WTC11 (cell line): ENCODE results near the gene PPM1L. TPM values are rescaled to one million over a fixed set of nuclear protein-coding genes. Genes with fewer than 3 reads are reported as not detected.

Experiments used
- ATAC-seq: fragments of 200-7000 bp; cut with Tn5 transposase; 2 replicates; pipeline ENCODE4 v1.10.0; 2021; ENCODE audit warnings: mild to moderate bottlenecking, moderate library complexity
- CTCF ChIA-PET: fragments of 300-600 bp; sonication (Branson Sonifier 250); formaldehyde crosslinking; loops from one replicate; lab custom pipeline; 2021; ENCODE audit warnings: antibody characterized with exemption; lab: Charles Lee
- POLR2A ChIA-PET: fragments of 350-600 bp; sonication (Branson Sonifier 250); formaldehyde crosslinking; loops from one replicate; lab custom pipeline; 2021; ENCODE audit warnings: antibody characterized with exemption; lab: Charles Lee
- DNase-seq: peaks from one replicate; pipeline ENCODE4 v3.0.0; 2021; ENCODE audit warnings: low spot score
- H3K27ac Mint-ChIP-seq: 2 replicates; pipeline ENCODE4 v1.8.0; 2021; ENCODE audit warnings: mixed read lengths
- H3K27me3 Mint-ChIP-seq: 2 replicates; pipeline ENCODE4 v1.8.0; 2021; ENCODE audit warnings: low read depth, mild to moderate bottlenecking, moderate library complexity, mixed read lengths
- H3K36me3 Mint-ChIP-seq: 2 replicates; pipeline ENCODE4 v1.8.0; 2021; ENCODE audit warnings: mixed read lengths
- H3K4me1 Mint-ChIP-seq: 2 replicates; pipeline ENCODE4 v1.8.0; 2022; ENCODE audit warnings: mixed read lengths
- H3K4me3 Mint-ChIP-seq: 2 replicates; pipeline ENCODE4 v1.8.0; 2021; ENCODE audit warnings: mild to moderate bottlenecking, moderate library complexity, mixed read lengths
- H3K9me3 Mint-ChIP-seq: 2 replicates; pipeline ENCODE4 v1.8.0; 2021; ENCODE audit warnings: mixed read lengths
- ATF6 ChIP-seq: sonication (generic); formaldehyde crosslinking; IDR thresholded peaks from 2 replicates; pipeline ENCODE4 v1.8.1; 2023; ENCODE audit warnings: mild to moderate bottlenecking, missing genetic modification reagents
- E2F5 ChIP-seq: sonication (generic); formaldehyde crosslinking; IDR thresholded peaks from 2 replicates; pipeline ENCODE4 v1.8.1; 2022; ENCODE audit warnings: mild to moderate bottlenecking, moderate library complexity, missing genetic modification reagents
- ESRRA ChIP-seq: sonication (generic); formaldehyde crosslinking; IDR thresholded peaks from 2 replicates; pipeline ENCODE4 v1.8.1; 2022; ENCODE audit warnings: mild to moderate bottlenecking, missing genetic modification reagents, borderline replicate concordance
- FOXP4 ChIP-seq: sonication (generic); formaldehyde crosslinking; IDR thresholded peaks from 2 replicates; pipeline ENCODE4 v1.8.0; 2022; ENCODE audit warnings: mild to moderate bottlenecking, missing genetic modification reagents
- GABPB1 ChIP-seq: sonication (generic); formaldehyde crosslinking; IDR thresholded peaks from 2 replicates; pipeline ENCODE4 v1.8.1; 2023; ENCODE audit warnings: mild to moderate bottlenecking, missing genetic modification reagents
- KAT7 ChIP-seq: sonication (generic); formaldehyde crosslinking; IDR thresholded peaks from 2 replicates; pipeline ENCODE4 v1.8.1; 2023; ENCODE audit warnings: missing genetic modification reagents, mild to moderate bottlenecking, borderline replicate concordance
- PRDM15 ChIP-seq: sonication (generic); formaldehyde crosslinking; IDR thresholded peaks from 2 replicates; pipeline ENCODE4 v1.8.0; 2022; ENCODE audit warnings: missing genetic modification reagents
- SP1 ChIP-seq: sonication (generic); formaldehyde crosslinking; conservative IDR thresholded peaks from 2 replicates; pipeline ENCODE4 v1.8.1; 2022; ENCODE audit warnings: missing genetic modification reagents
- TCF7 ChIP-seq: sonication (generic); formaldehyde crosslinking; IDR thresholded peaks from 2 replicates; pipeline ENCODE4 v1.8.0; 2022; ENCODE audit warnings: mild to moderate bottlenecking, low read depth, missing genetic modification reagents, moderate library complexity
- ZBTB21 ChIP-seq: sonication (generic); formaldehyde crosslinking; IDR thresholded peaks from 2 replicates; pipeline ENCODE4 v1.8.1; 2023; ENCODE audit warnings: mild to moderate bottlenecking, missing genetic modification reagents, borderline replicate concordance
- ZBTB43 ChIP-seq: sonication (generic); formaldehyde crosslinking; IDR thresholded peaks from 2 replicates; pipeline ENCODE4 v1.8.1; 2023; ENCODE audit warnings: mild to moderate bottlenecking, missing genetic modification reagents
- ZNF121 ChIP-seq: sonication (generic); formaldehyde crosslinking; IDR thresholded peaks from 2 replicates; pipeline ENCODE4 v1.8.0; 2023; ENCODE audit warnings: missing genetic modification reagents
- ZNF219 ChIP-seq: sonication (generic); formaldehyde crosslinking; IDR thresholded peaks from 2 replicates; pipeline ENCODE4 v1.8.0; 2023; ENCODE audit warnings: missing genetic modification reagents, mild to moderate bottlenecking, borderline replicate concordance
- ZNF317 ChIP-seq: sonication (generic); formaldehyde crosslinking; IDR thresholded peaks from 2 replicates; pipeline ENCODE4 v1.8.1; 2023; ENCODE audit warnings: low read depth, mild to moderate bottlenecking, moderate library complexity, missing genetic modification reagents, borderline replicate concordance
- ZNF671 ChIP-seq: fragments of 250-450 bp; sonication (Bioruptor Pico); IDR thresholded peaks from 2 replicates; pipeline ENCODE4 v1.8.0; 2021; ENCODE audit warnings: mild to moderate bottlenecking
- total RNA-seq: library from RNA; stranded (reverse); gene quantifications from 3 replicates; pipeline ENCODE4 v1.2.3, GENCODE V29; 2021

Gene PPM1L
- total RNA-seq, 1 experiment from 2014 or later = 18.1 TPM

- Mint-ChIP-seq H3K27me3 (peaks cover 44% of the 10 kb centered on the region), H3K9me3 (no peaks in the 10 kb centered on the region), H3K4me3 (peak overlapping the region; percentile 92), H3K27ac (no peak overlapping the region; the same call in 1 of the 2 replicates), H3K36me3 (no peaks in the 10 kb centered on the region), H3K4me1 (peaks cover 37% of the 10 kb centered on the region)
- TF ChIP-seq ZNF317 (CRISPR knock-in tag) (no peak), FOXP4 (CRISPR knock-in tag) (0 out of 2 replicates have a peak, but pooled peaks have one; percentile 15), TCF7 (CRISPR knock-in tag) (no peak), ESRRA (CRISPR knock-in tag) (no peak), ZNF219 (0 out of 2 replicates have a peak, but pooled peaks have one; percentile 31)
- POLR2A ChIA-PET = no interaction called here
- CTCF ChIA-PET = interaction anchor here (1.5 kb wide), 1 partner anchor 184 kb away, joined by 5 read pairs; no protein-coding TSS in a partner anchor
- ATAC-seq = peak; percentile 1
- DNase-seq = peak; percentile 31
Observed at GRCh38 chr3:160757233-160758106, 1.4 kb downstream of the PPM1L start.

GRCh38 chr3:160758929-160759577 lies 3.0 kb downstream of the PPM1L start:
- ATAC-seq = no peak
- ChIA-PET CTCF (interaction anchor here (0.5 to 1.4 kb wide), 2 partner anchors 38 to 196 kb away, joined by 3 to 4 read pairs; no protein-coding TSS in a partner anchor), POLR2A (no interaction called here)
- no peaks in the 10 kb centered on the region for H3K36me3 Mint-ChIP-seq
- H3K4me3 Mint-ChIP-seq = no peak overlapping the region
- no peak for TF ChIP-seq ZBTB43 (CRISPR knock-in tag)
- no peak for TF ChIP-seq E2F5 (CRISPR knock-in tag)
- no peak for TF ChIP-seq PRDM15
- TF ChIP-seq KAT7 (CRISPR knock-in tag) = no peak
- no peak for TF ChIP-seq SP1 (CRISPR knock-in tag)
- no peak for TF ChIP-seq ATF6 (CRISPR knock-in tag)
- no peak for TF ChIP-seq ZBTB21 (CRISPR knock-in tag)
- no peak for TF ChIP-seq ZNF121 (CRISPR knock-in tag)
- TF ChIP-seq ZNF219 = no peak
- no peak for TF ChIP-seq ZNF671
- TF ChIP-seq GABPB1 (CRISPR knock-in tag) = no peak
- H3K4me1 Mint-ChIP-seq = peaks cover 34% of the 10 kb centered on the region
- no peak overlapping the region for H3K27ac Mint-ChIP-seq
- H3K9me3 Mint-ChIP-seq = no peaks in the 10 kb centered on the region
- peaks cover 30% of the 10 kb centered on the region for H3K27me3 Mint-ChIP-seq
- DNase-seq = no peak
